Measurements from ENCODE around the gene PITPNB. TPM values are rescaled to one million over a fixed set of nuclear protein-coding genes. Genes with fewer than 3 reads are reported as not detected.

The PITPNB gene
- total and polyA plus RNA-seq, 2 of the 13 experiments (the other 11 are each of a cell fraction or from before 2014, with no cell fraction given) = 17.0 to 30.1 TPM

DNA sequence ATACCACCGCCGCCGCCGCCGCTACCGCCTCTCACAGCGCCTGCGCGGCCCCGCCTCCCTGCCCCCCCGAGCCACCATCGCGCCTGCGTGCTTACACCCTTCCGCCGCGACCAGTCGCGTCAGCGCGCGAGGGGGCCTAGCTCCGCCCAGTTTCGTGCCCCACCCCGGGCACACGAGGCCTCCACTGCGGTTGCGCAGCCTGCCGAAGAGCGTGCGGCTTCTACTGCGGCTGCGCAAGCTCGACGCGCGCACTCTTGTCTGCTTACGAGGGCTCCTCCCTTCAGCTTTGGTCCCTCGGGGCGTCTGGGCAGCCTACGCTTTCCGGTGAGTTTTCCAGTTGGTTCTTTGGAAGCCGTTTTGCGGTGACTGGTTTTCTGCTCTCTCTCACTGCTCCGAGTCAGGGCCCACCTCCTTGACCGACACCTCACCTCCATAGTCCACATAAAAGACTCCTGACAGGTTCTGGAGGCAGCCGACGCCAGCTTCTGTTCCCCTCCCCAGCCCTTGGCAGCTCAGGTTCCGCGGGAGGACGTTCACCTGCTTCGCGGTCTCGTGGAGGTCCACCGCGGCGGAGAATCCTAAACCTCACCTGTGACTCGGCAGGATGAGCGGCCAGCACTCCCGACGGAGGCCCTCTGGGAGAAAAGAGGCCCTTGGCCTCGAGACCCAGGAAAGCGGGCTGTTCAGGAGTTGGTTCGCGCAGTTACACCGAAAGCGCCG lies at the start of gene PITPNB (continued):
- TF ChIP-seq, protein P1, sequence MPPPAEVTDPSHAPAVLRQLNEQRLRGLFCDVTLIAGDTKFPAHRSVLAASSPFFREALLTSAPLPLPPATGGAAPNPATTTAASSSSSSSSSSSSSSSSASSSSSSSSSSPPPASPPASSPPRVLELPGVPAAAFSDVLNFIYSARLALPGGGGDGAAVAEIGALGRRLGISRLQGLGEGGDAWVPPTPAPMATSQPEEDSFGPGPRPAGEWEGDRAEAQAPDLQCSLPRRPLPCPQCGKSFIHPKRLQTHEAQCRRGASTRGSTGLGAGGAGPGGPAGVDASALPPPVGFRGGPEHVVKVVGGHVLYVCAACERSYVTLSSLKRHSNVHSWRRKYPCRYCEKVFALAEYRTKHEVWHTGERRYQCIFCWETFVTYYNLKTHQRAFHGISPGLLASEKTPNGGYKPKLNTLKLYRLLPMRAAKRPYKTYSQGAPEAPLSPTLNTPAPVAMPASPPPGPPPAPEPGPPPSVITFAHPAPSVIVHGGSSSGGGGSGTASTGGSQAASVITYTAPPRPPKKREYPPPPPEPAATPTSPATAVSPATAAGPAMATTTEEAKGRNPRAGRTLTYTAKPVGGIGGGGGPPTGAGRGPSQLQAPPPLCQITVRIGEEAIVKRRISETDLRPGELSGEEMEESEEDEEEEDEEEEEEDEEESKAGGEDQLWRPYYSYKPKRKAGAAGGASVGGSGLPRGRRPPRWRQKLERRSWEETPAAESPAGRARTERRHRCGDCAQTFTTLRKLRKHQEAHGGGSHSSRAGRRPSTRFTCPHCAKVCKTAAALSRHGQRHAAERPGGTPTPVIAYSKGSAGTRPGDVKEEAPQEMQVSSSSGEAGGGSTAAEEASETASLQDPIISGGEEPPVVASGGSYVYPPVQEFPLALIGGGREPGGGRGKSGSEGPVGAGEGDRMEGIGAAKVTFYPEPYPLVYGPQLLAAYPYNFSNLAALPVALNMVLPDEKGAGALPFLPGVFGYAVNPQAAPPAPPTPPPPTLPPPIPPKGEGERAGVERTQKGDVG (CRISPR knock-in tag; IDR thresholded peaks at IDR 0.05; ENCODE audit: borderline replicate concordance) = no peak
- TF ChIP-seq HES4 (CRISPR knock-in tag; IDR thresholded peaks at IDR 0.05; ENCODE audit: borderline replicate concordance) (no peak; the same call in 1 of the 2 replicates), TMF1 (CRISPR knock-in tag; IDR thresholded peaks at IDR 0.05; ENCODE audit: low read depth) (no peak), CEBPZ (IDR thresholded peaks at IDR 0.05; ENCODE audit: low read length) (no peak), ZNF574 (CRISPR knock-in tag; IDR thresholded peaks at IDR 0.05) (no peak), RXRB (CRISPR knock-in tag; IDR thresholded peaks at IDR 0.05; ENCODE audit: borderline replicate concordance) (no peak), ZNF746 (CRISPR knock-in tag; IDR thresholded peaks at IDR 0.05) (no peak), HDAC6 (IDR thresholded peaks at IDR 0.05; ENCODE audit: low read depth, low read length) (no peak), TBX3 (IDR thresholded peaks at IDR 0.05; ENCODE audit: borderline replicate concordance) (no peak), ZNF275 (CRISPR knock-in tag; IDR thresholded peaks at IDR 0.05; ENCODE audit: borderline replicate concordance) (no peak; the same call in 1 of the 2 replicates), SIN3A (IDR thresholded peaks at IDR 0.05; ENCODE audit: borderline replicate concordance, low read depth, low read length) (peak; percentile 78; the same call in 1 of the 2 replicates), ZC3H4 (CRISPR knock-in tag; IDR thresholded peaks at IDR 0.05; ENCODE audit: borderline replicate concordance) (no peak), ZNF383 (CRISPR knock-in tag; IDR thresholded peaks at IDR 0.05; ENCODE audit: borderline replicate concordance) (peak; percentile 77; the same call in 1 of the 2 replicates), GPBP1L1 (CRISPR knock-in tag; IDR thresholded peaks at IDR 0.05) (no peak), MED1 (CRISPR knock-in tag; IDR thresholded peaks at IDR 0.05) (peak; percentile 35; the same call in 1 of the 2 replicates), ZNF292 (CRISPR knock-in tag; IDR thresholded peaks at IDR 0.05; ENCODE audit: borderline replicate concordance, low read depth) (peak; percentile 75)
